ENCODE data around the gene CCDC80.

Gene CCDC80

DNA sequence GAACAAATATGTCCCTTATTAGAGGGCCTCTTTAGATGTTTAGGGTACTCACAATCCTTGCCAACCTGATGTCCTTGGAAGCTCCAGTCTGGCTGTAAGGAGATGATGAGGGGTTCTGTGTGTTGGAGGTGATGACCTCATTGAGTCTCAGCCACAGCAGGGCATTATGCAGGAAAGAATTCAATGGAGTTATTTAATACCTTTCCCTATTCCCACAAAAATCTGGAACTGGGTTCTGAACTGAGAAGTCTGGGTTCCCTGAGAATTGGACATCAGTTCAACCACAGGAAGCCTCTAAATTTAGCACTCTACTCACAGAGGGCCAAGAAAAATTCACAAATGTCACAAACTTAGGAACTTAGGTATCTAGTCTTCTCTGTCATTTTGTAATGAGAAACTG is 42.2 kb downstream of the CCDC80 start:
- Histone ChIP-seq H3F3A (ENCODE audit: low read depth) (no peaks in the 10 kb centered on the region), H4K20me1 (ENCODE audit: insufficient read depth, low read length, poor library complexity, severe bottlenecking) (no peaks in the 10 kb centered on the region), H3K9me2 (replicated peaks; ENCODE audit: low read depth, low read length) (no peaks in the 10 kb centered on the region), H3K9ac (ENCODE audit: low read depth, low read length, poor library complexity, severe bottlenecking) (no peak overlapping the region), H3K9me3 (ENCODE audit: insufficient read depth, low read depth, low read length) (no peaks in the 10 kb centered on the region), H3K79me2 (ENCODE audit: insufficient read depth, low read length) (no peaks in the 10 kb centered on the region), H3K27me3 (ENCODE audit: insufficient read depth, low read length, poor library complexity, severe bottlenecking) (no peaks in the 10 kb centered on the region), H3K4me3 (ENCODE audit: low read length, poor library complexity, severe bottlenecking) (no peak overlapping the region), H3K4me1 (ENCODE audit: insufficient read depth, low read length, poor library complexity, severe bottlenecking) (no peaks in the 10 kb centered on the region), H2AFZ (ENCODE audit: low read length) (no peak overlapping the region), H3K4me2 (ENCODE audit: low read depth, low read length, poor library complexity, severe bottlenecking) (no peak overlapping the region), H3K36me3 (ENCODE audit: insufficient read depth, low read length) (no peaks in the 10 kb centered on the region)
- no peak for TF ChIP-seq CTCF (conservative IDR thresholded peaks at IDR 0.05; ENCODE audit: low read length)
- no peak for TF ChIP-seq EZH2phosphoT487 (IDR thresholded peaks at IDR 0.05; ENCODE audit: borderline replicate concordance)

DNA sequence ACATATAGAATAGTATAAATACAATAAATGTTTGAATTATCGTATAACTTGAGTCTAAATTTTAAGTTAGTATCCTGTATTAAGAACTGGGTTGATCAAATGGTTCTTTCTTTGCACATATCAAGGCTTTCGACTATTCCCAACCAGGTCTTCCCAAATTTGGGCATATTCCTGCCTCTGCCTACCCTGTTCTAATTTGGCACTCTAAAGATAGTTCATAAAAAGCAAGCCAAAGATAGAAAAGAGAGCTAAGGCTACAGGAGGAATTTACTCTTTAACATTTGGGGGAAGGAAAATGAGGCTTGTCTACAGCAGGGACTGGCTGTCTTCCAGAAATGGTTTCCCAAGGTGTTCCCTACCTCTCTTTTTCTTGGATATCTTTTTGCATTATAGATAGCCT is 43.0 kb downstream of the CCDC80 start:
- Histone ChIP-seq H2AFZ (ENCODE audit: low read length) (no peak overlapping the region), H3K9me2 (replicated peaks; ENCODE audit: low read depth, low read length) (no peaks in the 10 kb centered on the region), H3K4me1 (ENCODE audit: insufficient read depth, low read length, poor library complexity, severe bottlenecking) (peaks cover 2% of the 10 kb centered on the region), H3K4me3 (ENCODE audit: low read length, poor library complexity, severe bottlenecking) (no peak overlapping the region), H3K4me2 (ENCODE audit: low read depth, low read length, poor library complexity, severe bottlenecking) (no peak overlapping the region), H3K9me3 (ENCODE audit: insufficient read depth, low read depth, low read length) (peaks cover 5% of the 10 kb centered on the region), H3K27me3 (ENCODE audit: insufficient read depth, low read length, poor library complexity, severe bottlenecking) (no peaks in the 10 kb centered on the region), H3K36me3 (ENCODE audit: insufficient read depth, low read length) (peaks cover 5% of the 10 kb centered on the region; the same call in 1 of the 2 replicates), H3K79me2 (ENCODE audit: insufficient read depth, low read length) (no peaks in the 10 kb centered on the region), H3K9ac (ENCODE audit: low read depth, low read length, poor library complexity, severe bottlenecking) (no peak overlapping the region), H4K20me1 (ENCODE audit: insufficient read depth, low read length, poor library complexity, severe bottlenecking) (no peaks in the 10 kb centered on the region), H3F3A (ENCODE audit: low read depth) (no peaks in the 10 kb centered on the region)
- no peak for TF ChIP-seq CTCF (conservative IDR thresholded peaks at IDR 0.05; ENCODE audit: low read length)
- TF ChIP-seq EZH2phosphoT487 (IDR thresholded peaks at IDR 0.05; ENCODE audit: borderline replicate concordance): no peak

- no peaks in the 10 kb centered on the region for H3K27me3 ChIP-seq (ENCODE audit: insufficient read depth, low read length, poor library complexity, severe bottlenecking)
- no peak overlapping the region for H3K4me2 ChIP-seq (ENCODE audit: low read depth, low read length, poor library complexity, severe bottlenecking)
- H3K79me2 ChIP-seq (ENCODE audit: insufficient read depth, low read length): no peaks in the 10 kb centered on the region
- H3K36me3 ChIP-seq (ENCODE audit: insufficient read depth, low read length): peaks cover 6% of the 10 kb centered on the region; the same call in 1 of the 2 replicates
- H3F3A ChIP-seq (ENCODE audit: low read depth): no peaks in the 10 kb centered on the region
- H3K4me3 ChIP-seq (ENCODE audit: low read length, poor library complexity, severe bottlenecking): no peak overlapping the region
- no peaks in the 10 kb centered on the region for H4K20me1 ChIP-seq (ENCODE audit: insufficient read depth, low read length, poor library complexity, severe bottlenecking)
- TF ChIP-seq EZH2phosphoT487 (IDR thresholded peaks at IDR 0.05; ENCODE audit: borderline replicate concordance): no peak
- TF ChIP-seq CTCF (conservative IDR thresholded peaks at IDR 0.05; ENCODE audit: low read length): no peak
- H3K4me1 ChIP-seq (ENCODE audit: insufficient read depth, low read length, poor library complexity, severe bottlenecking): peaks cover 14% of the 10 kb centered on the region
- H3K9me3 ChIP-seq (ENCODE audit: insufficient read depth, low read depth, low read length): peaks cover 9% of the 10 kb centered on the region
- no peak overlapping the region for H3K9ac ChIP-seq (ENCODE audit: low read depth, low read length, poor library complexity, severe bottlenecking)
- no peak overlapping the region for H2AFZ ChIP-seq (ENCODE audit: low read length)
- no peaks in the 10 kb centered on the region for H3K9me2 ChIP-seq (replicated peaks; ENCODE audit: low read depth, low read length)
Measured at GRCh38 chr3:112594856-112595255, 46.1 kb downstream of the CCDC80 start.

All from Loucy (cell line).